GM12801 (cell line): ENCODE measurements around the gene SLC6A19.

Experiments used
- TF ChIP-seq, protein P1 (sequence below): IDR thresholded peaks from one replicate; pipeline ENCODE4 v1.5.1; 2011; ENCODE audit warnings: control low read depth; ENCODE audit not compliant: insufficient read length; ENCODE audit errors: extremely low read depth

Gene SLC6A19

DNA sequence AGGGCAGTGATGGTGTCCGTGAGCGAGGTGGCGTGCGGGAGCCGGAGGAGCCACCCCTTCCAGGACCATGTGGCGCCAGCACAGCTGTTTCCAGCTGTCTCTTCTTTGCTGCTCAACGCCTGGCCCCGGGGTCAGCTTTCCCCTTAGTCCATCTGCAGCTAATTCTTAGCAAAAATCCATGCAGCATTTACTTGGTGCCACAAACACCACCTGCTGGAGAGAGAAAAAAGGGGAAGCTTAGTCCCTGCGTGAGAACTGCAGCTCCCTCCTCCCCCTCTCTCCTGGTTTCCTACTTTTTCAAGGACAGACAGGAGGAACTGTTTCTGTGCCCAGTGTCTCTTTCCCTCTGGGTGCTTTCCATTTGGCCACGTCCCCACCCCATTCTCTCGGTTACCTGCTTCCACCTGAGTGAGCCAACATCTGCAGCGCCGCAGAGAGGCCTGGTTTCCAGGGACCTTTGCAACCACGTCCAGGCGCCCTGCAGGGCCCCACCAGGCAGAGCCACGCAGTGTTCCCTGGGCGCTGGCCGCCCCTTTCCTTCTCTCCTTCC lies 3.4 kb downstream of the SLC6A19 start:
- TF ChIP-seq, protein P1, sequence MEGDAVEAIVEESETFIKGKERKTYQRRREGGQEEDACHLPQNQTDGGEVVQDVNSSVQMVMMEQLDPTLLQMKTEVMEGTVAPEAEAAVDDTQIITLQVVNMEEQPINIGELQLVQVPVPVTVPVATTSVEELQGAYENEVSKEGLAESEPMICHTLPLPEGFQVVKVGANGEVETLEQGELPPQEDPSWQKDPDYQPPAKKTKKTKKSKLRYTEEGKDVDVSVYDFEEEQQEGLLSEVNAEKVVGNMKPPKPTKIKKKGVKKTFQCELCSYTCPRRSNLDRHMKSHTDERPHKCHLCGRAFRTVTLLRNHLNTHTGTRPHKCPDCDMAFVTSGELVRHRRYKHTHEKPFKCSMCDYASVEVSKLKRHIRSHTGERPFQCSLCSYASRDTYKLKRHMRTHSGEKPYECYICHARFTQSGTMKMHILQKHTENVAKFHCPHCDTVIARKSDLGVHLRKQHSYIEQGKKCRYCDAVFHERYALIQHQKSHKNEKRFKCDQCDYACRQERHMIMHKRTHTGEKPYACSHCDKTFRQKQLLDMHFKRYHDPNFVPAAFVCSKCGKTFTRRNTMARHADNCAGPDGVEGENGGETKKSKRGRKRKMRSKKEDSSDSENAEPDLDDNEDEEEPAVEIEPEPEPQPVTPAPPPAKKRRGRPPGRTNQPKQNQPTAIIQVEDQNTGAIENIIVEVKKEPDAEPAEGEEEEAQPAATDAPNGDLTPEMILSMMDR: no peak

DNA sequence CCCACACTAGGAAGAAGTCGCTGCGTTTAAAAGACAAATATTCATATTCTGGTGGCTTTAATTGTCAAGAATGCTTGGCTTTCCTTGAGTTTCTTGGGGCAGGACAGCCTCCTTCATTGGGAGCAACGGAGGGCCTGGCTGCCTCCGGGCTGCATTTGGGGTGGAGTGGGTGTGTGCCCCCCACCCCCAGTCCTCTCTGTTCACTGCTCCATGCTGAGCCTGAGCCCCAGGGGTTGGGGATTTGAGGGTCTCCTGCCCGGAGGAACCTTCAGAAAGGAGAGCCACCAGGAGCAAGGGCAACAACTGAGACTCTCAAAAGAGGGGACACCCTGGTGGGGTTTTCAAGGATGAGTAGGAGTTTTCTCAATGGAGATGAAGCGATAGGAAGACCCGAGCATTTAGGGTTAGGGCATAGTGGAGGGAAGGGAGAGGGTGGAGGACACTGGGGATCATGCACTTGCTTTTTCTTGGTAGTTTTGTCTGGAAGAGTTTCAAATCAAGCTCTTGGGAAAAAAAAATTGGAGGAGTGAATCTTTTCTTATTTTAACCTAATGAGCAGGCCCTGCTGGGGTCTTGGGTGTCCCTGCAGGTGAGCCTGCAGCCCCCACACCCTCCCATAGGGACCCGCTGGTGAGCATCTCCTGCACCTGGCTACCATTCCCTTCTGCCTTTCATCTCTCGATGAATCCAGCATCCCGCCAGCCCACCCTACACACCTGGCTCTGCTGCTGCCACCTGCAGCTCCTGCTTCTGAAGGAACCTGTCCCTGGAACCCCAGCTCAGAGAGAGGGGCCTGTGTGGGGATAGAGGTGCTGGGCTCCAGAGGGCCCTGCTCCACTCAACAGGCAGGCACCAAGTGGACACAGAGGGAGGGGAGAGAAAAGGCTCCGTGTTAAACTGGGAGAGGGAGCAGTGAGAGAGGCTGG lies 4.1 kb downstream of the SLC6A19 start:
- TF ChIP-seq, protein P1: no peak

DNA sequence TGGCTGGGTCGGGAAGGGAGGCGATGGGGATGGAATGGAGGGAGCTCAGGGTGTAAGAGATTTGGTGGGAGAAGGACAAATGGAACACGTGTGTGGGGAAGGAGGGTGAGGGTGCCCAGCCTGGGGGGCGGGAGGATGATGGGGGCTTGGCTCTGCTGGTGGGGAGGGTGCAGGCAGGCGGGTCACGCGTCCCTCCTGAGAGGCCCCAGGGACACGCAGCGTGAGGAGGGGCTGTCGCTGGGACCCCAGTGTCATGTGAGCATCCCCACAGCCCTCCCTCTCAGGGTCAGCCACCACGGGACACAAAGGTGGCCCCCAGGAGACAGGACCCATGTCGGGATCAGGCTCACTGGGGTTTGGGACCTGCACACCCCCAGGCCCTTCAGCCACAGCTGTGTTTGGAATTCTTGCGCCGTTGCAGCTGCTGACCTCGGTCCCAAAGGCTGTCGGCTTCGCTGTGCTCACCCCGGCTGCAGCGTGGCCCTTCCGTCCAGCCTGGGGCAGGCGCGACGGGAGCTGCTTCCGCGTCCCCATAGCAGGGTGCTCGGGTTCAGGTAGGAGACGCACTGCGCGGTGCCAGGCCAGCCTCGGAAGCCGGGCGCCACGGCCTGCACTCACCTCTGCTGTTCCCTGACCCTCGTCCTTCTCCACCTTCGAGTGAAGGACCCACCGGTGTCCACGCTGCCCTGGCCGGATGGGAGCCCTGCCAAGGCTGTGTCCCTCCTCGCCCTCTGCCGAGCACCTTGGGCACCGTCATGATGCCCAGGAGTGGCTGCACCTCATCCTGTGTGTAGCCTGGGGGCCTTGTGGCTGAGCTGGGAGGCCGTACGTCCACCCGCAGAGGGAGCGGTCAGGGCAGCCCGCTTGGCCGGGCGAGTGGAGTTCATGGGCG lies 5.4 kb downstream of the SLC6A19 start:
- TF ChIP-seq, protein P1: no peak

DNA sequence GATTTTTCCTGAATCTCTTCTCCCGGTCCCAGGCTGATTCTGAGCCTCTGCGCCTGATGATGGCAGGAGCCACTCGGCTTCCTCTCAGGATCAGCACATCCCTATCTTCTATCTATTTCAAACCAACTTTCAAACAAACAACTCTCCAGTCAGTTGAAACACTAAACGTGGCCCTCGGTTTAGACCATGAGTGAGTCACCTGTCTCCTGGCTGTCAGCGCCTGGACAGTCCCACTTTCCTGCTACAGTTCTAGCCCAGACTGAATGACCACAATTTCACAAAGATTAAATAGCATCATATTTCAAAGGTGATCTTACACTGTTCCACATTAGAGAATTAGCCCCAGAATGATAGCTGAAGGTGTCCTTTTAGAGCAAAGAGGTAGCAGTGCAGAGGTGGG lies 6.2 kb downstream of the SLC6A19 start:
- TF ChIP-seq, protein P1: no peak

DNA sequence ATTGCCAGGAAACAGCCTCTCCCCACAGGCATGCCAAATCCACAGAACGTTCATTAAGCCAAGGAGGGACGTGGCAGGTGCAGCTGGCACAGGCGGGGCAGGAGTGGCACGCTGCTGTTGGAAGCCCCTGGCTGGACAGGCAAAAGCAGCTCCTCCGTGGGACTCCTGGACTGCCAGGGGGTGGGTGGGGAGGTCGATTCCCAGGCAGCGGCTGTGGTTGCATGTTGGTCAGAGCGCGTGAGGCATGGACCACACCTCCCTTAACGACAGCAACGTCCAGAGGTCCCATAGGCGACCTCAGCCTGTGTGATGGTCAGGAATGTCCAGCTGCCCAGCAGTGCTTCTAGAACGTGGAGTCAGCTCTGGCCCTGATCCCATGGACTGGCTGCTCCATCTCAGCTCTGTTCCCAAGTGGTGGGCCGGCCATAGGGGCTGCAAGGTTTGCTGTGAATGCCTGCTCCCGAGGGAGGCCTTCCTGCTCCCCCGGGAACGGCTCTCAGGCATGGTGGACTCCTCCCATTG lies 6.9 kb downstream of the SLC6A19 start:
- TF ChIP-seq, protein P1: no peak

DNA sequence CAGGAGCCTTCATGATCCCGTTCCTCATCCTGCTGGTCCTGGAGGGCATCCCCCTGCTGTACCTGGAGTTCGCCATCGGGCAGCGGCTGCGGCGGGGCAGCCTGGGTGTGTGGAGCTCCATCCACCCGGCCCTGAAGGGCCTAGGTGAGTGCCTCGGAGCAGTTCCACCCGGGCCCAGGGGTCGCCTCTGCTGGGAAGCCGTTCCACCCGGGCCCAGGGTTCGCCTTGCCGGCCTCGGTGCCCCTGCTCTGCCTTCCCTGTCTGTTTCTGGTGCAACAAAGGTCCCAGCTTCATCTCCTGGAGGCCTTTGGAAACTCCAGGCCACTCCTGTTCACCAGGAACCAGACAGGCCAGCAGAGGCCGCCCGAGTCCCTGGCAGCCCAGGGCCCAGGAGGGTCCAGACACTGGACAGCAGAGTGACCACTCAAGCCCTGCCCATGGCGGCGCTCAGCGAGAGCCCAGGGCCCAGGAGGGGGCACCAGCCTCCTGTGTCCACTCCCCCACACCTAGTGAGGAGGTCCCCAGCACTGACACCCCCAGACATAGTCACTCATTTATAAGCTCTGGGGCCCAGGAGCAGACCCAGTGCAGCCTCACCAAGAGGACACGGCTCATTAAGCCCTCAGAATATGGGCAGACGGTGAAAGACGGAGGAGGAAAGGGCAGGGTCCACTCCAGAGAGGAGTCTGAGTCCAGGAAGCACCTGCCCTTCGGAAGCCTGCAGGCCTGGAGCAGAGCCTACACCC lies 7.5 kb downstream of the SLC6A19 start:
- TF ChIP-seq, protein P1: no peak

DNA sequence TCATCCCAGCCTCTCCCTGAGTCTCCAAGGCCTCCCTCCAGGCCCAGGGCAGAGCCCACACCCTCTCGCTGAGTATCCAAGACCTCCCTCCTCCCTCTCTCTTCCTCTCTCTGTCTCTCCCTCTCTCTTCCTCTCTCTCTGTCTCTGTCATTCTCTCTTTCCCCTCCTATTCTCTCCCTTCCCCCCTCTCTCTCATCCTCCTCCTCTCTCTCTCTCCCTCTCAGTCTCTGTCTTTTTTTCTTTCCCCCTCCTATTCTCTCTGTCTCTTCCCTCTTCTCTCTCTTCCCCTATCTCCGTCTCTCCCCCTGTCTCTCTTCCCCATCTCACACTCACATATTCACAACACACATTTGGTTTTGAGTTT lies 8.1 kb downstream of the SLC6A19 start:
- TF ChIP-seq, protein P1: no peak
